Activated CD8-positive, alpha-beta T cell treated with anti-CD3 and anti-CD28 coated beads, Interleukin-2, amount 10 ng/mL, durations not matched to agents 7 days and 5 days (primary cell): Measurements from ENCODE around the gene SF3A2. TPM values are rescaled to one million over a fixed set of nuclear protein-coding genes. Genes with fewer than 3 reads are reported as not detected.
"Not testable (repeated sequence)": the region's sequence is repeated elsewhere in the genome, so short reads cannot be mapped to it uniquely, and the experiment has no call there.

Source experiments
- ATAC-seq: fragments of 150-1000 bp; cut with Tn5 transposase; one replicate; pipeline ENCODE4 v1.10.0; 2021; ENCODE audit warnings: moderate library complexity
- CTCF ChIA-PET: fragments of 350-600 bp; sonication (Branson Sonifier 250); formaldehyde crosslinking; loops from one replicate; lab custom pipeline; 2021; ENCODE audit warnings: antibody characterized with exemption; lab: Charles Lee
- POLR2A ChIA-PET: fragments of 350-600 bp; sonication (Branson Sonifier 250); formaldehyde crosslinking; loops from one replicate; lab custom pipeline; 2021; ENCODE audit warnings: antibody characterized with exemption; lab: Charles Lee
- DNase-seq: peaks from one replicate; pipeline ENCODE4 v3.0.0-alpha.2; 2020
- H3K27ac Mint-ChIP-seq: one replicate; pipeline ENCODE4 v1.8.0; 2021; ENCODE audit warnings: mild to moderate bottlenecking, mixed read lengths
- H3K27me3 Mint-ChIP-seq: one replicate; pipeline ENCODE4 v1.8.0; 2021; ENCODE audit warnings: low read depth, mixed read lengths
- H3K36me3 Mint-ChIP-seq: one replicate; pipeline ENCODE4 v1.8.0; 2021; ENCODE audit warnings: low read depth, mixed read lengths
- H3K4me1 Mint-ChIP-seq: one replicate; pipeline ENCODE4 v1.8.0; 2021; ENCODE audit warnings: low read depth, mixed read lengths
- H3K4me3 Mint-ChIP-seq: one replicate; pipeline ENCODE4 v1.8.0; 2021; ENCODE audit warnings: mild to moderate bottlenecking, mixed read lengths
- H3K9me3 Mint-ChIP-seq: one replicate; pipeline ENCODE4 v1.8.0; 2022; ENCODE audit warnings: mixed read lengths; ENCODE audit not compliant: insufficient read depth
- total RNA-seq, 2 experiments: library from RNA; stranded (reverse); gene quantifications; one replicate each; pipeline ENCODE4 v1.2.3, GENCODE V29; 2021

SF3A2 gene
- total RNA-seq, 2 experiments from 2014 or later = 157 to 163 TPM

DNA sequence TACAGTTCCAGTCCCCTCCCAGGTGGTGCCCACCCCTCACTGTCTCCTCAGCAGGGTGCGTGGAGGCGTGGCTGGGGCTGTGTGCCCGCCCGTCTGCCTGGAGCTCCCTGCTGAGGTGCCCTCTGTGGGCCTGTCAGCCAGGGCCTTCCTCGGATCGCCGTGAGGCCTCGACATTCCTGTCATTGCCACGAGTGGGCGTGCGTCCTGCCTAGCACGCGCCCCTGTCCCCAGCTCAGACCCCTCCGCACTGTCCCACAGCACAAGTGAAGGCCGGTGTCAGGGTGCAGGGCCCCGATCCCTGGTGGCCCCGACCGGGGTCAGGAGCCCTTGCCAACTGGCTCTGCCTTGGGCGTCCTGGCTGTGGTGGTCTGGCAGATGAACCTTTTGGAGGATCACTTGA is 40.7 kb upstream of the SF3A2 start:
- DNase-seq (no peak), ATAC-seq (no peak)
- ChIA-PET CTCF (no interaction called here), POLR2A (no interaction called here)
- Mint-ChIP-seq H3K27me3 (no peaks in the 10 kb centered on the region), H3K4me1 (no peaks in the 10 kb centered on the region), H3K9me3 (no peaks in the 10 kb centered on the region), H3K27ac (no peak overlapping the region), H3K4me3 (no peak overlapping the region), H3K36me3 (peaks cover 17% of the 10 kb centered on the region)

DNA sequence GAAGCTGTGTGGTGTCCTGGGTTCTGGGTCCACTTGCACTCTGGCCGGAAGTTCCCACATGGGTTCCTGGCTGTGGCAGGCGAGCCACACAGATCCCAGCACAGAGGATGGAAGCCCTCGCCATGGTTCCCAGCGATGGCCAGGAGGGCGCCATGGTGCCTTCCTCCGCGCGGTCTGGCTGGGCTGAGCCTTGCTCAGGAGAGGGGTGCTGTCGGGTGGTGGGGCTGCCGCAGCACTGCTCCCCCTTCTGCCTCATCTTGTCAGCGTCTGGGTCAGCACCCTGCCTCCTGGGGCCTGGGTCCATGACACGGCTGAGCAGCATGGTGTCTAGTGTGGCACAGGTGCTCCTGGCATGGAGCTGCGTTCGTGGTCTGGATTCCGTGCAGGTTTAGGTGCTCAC is 39.4 kb upstream of the SF3A2 start:
- H3K4me3 Mint-ChIP-seq = no peak overlapping the region
- ChIA-PET POLR2A (no interaction called here), CTCF (no interaction called here)
- H3K36me3 Mint-ChIP-seq = peaks cover 9% of the 10 kb centered on the region
- H3K27ac Mint-ChIP-seq = no peak overlapping the region
- no peaks in the 10 kb centered on the region for H3K27me3 Mint-ChIP-seq
- H3K9me3 Mint-ChIP-seq = no peaks in the 10 kb centered on the region
- DNase-seq (no peak), ATAC-seq (no peak)
- no peaks in the 10 kb centered on the region for H3K4me1 Mint-ChIP-seq

DNA sequence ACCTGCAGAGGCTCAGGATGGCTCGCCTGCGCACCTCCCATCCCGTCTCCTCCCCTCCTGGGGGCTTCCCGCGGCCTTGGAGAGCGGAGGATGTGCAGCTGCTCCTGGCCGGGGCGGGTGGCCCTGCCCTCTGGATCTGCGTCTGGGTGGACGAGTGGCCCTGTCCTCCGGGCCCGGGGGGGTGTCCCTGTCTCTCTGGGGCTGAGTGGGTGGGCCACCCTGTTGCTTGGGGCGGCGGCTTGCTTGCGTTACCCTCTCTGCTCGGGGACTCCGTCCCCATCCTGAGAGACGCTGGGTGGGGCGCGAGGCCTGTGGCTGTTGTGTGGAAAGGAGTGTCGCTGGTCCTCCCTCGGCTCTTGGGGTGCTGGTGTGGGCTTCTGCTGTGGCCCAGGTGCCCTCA is 38.3 kb upstream of the SF3A2 start:
- no peaks in the 10 kb centered on the region for H3K9me3 Mint-ChIP-seq
- H3K27ac Mint-ChIP-seq = no peak overlapping the region
- DNase-seq = no peak
- no peaks in the 10 kb centered on the region for H3K4me1 Mint-ChIP-seq
- H3K27me3 Mint-ChIP-seq = no peaks in the 10 kb centered on the region
- ChIA-PET CTCF (interaction anchor here (1.4 kb wide), 1 partner anchor 10 kb away, joined by 4 read pairs; no protein-coding TSS in a partner anchor), POLR2A (no interaction called here)
- no peak for ATAC-seq
- peaks cover 5% of the 10 kb centered on the region for H3K36me3 Mint-ChIP-seq
- H3K4me3 Mint-ChIP-seq = no peak overlapping the region

DNA sequence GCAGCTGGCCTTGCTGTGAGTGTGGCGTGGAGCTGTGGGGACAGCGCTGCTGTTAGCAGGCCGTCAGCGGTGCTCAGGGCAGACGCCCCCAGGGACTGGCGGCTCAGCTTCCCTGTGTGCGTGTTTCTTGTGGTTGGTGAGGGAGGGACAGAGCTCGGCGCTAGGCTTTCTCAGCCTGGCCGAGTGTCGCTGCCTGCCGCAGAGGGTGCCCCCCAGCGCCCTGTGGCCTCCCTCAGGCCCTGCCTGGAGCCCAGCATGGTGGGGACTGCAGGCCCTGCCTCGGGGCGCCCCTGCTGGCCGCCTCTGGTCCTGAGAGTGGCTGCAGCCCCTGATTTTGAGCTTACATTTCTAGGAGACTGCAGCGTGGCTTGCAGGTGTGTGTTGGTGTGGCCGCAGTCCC is 37.4 kb upstream of the SF3A2 start:
- Mint-ChIP-seq H3K27ac (no peak overlapping the region), H3K4me3 (no peak overlapping the region), H3K27me3 (no peaks in the 10 kb centered on the region), H3K4me1 (no peaks in the 10 kb centered on the region), H3K36me3 (peaks cover 6% of the 10 kb centered on the region), H3K9me3 (no peaks in the 10 kb centered on the region)
- ChIA-PET CTCF (interaction anchor here (1.2 to 1.4 kb wide), 2 partner anchors 9 to 28 kb away, joined by 3 to 4 read pairs; no protein-coding TSS in a partner anchor), POLR2A (no interaction called here)
- DNase-seq (no peak), ATAC-seq (no peak)

DNA sequence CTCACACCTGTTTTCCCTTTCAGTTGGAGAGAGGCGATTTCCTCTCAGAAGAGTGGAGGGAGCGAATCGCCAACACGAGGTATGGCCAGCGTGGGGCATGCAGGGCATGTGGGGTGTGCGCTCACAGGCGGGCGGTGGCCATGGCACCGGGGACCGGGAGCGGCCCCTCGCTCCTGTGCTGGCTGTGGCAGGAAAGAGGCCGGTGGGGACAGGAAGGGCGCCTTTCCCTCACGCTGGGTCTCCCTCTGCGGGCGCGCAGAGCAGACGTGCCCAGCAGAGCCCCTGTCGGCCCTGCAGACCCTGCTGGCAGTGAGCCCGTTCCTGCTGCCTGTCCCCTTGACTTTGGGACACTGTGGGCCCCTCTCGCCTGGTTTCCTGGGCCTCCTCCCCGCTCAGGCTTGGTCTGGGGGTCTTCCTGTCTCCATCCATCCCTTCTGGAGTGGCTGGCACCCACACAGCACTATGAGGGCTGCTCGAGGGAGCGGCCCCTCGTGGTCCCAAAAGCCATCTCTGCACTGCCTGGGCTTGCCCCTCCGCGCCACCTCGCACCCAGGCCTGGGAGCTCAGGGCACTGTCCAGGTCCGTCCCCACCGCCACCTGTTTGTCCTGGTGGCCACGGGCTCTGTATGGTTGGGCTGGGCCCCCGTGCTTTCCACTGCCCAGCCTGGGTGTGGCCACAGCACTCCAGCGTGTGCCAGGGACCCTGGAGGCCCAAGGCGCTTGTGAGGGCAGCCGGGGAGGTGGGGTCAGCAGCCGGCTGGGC is 36.6 kb upstream of the SF3A2 start:
- DNase-seq = no peak
- no peak overlapping the region for H3K27ac Mint-ChIP-seq
- no peaks in the 10 kb centered on the region for H3K9me3 Mint-ChIP-seq
- ATAC-seq = no peak
- ChIA-PET POLR2A (no interaction called here), CTCF (interaction anchor here (1.2 to 1.4 kb wide), 2 partner anchors 8 to 29 kb away, joined by 3 to 4 read pairs; no protein-coding TSS in a partner anchor)
- H3K4me1 Mint-ChIP-seq = no peaks in the 10 kb centered on the region
- peaks cover 6% of the 10 kb centered on the region for H3K36me3 Mint-ChIP-seq
- H3K27me3 Mint-ChIP-seq = no peaks in the 10 kb centered on the region
- no peak overlapping the region for H3K4me3 Mint-ChIP-seq

DNA sequence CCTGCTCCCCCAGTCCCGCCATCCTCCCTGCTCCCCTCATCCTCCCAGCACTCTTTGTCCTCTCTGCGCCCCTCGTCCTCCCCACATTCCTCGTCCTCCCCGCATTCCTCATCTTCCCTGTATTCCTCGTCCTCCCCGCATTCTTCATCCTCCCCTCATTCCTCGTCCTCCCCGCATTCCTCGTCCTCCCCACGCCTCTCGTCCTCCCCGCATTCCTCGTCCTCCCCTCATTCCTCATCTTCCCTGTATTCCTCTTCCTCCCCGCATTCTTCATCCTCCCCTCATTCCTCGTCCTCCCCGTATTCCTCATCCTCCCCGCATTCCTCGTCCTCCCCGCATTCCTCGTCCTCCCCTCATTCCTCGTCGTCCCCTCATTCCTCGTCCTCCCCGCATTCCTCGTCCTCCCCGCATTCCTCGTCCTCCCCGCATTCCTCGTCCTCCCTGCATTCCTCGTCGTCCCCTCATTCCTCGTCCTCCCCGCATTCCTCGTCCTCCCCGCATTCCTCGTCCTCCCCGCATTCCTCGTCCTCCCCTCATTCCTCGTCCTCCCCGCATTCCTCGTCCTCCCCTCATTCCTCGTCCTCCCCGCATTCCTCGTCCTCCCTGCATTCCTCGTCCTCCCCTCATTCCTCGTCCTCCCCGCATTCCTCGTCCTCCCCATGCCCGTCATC is 35.9 kb upstream of the SF3A2 start:
- H3K4me3 Mint-ChIP-seq, H3K4me1 Mint-ChIP-seq, ATAC-seq, DNase-seq, POLR2A ChIA-PET, H3K27me3 Mint-ChIP-seq, H3K9me3 Mint-ChIP-seq, H3K27ac Mint-ChIP-seq, CTCF ChIA-PET: not testable (repeated sequence)
- peaks cover 10% of the 10 kb centered on the region for H3K36me3 Mint-ChIP-seq

DNA sequence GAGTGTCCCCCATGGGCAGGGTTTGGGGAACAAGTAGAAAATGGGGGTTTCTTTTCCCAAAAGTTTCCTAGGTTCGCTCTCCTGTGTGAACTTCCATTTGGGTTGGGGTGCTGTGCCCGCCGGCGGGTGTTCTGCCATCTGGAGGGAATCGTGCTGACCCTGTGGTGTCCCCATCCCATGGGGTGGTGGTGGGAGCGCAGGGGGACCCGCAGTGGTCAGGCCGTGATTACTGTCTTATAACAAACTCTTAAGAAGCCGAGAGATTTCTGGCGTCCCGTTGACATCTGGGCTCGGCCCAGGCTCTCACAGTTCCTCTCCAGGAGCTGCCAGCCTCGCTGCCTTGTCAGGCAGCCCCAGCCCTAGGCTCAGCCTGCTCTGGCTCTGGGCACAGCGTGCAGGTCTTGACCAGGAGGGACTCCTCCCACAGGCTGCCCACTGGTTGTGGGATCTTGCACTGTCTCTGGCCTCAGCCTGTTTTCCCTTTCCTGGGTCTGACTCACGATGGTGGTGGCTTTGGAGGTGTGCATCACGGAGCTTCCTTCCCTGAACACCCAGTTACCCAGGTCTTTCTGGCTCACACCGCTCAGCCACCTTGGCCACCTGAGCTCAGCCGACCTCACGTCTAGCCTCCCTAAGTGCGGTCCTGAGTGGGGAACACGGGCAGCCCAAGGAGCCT is 35.0 kb upstream of the SF3A2 start:
- DNase-seq = no peak
- H3K4me3 Mint-ChIP-seq = no peak overlapping the region
- no peaks in the 10 kb centered on the region for H3K9me3 Mint-ChIP-seq
- ChIA-PET POLR2A (interaction anchor here (0.5 kb wide), 1 partner anchor 12 kb away, joined by 3 read pairs; no protein-coding TSS in a partner anchor), CTCF (no interaction called here)
- H3K27me3 Mint-ChIP-seq = no peaks in the 10 kb centered on the region
- H3K4me1 Mint-ChIP-seq = no peaks in the 10 kb centered on the region
- no peak overlapping the region for H3K27ac Mint-ChIP-seq
- no peak for ATAC-seq
- H3K36me3 Mint-ChIP-seq = peaks cover 12% of the 10 kb centered on the region

DNA sequence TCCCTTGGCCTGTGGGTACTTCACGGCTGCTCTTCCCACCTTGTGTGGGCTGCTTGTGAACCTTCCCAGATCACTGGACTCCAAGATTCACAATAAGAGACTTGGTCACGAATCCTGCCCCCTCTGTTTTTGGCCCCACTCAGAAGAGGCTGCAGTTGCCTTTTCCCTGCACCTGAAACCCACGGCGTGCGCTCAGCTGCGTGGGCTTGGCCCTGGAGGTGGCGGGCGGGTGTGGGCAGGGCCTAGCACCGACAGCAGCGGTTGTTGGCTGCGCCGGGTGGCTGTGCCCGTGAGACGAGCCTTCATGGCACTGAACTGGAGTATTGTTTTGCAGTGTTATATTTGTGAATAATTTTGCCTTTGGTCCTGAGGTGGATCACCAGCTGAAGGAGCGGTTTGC is 34.3 kb upstream of the SF3A2 start:
- ChIA-PET CTCF (no interaction called here), POLR2A (no interaction called here)
- no peaks in the 10 kb centered on the region for H3K4me1 Mint-ChIP-seq
- peaks cover 15% of the 10 kb centered on the region for H3K36me3 Mint-ChIP-seq
- no peaks in the 10 kb centered on the region for H3K9me3 Mint-ChIP-seq
- no peaks in the 10 kb centered on the region for H3K27me3 Mint-ChIP-seq
- no peak for DNase-seq
- no peak for ATAC-seq
- H3K27ac Mint-ChIP-seq = no peak overlapping the region
- H3K4me3 Mint-ChIP-seq = no peak overlapping the region

DNA sequence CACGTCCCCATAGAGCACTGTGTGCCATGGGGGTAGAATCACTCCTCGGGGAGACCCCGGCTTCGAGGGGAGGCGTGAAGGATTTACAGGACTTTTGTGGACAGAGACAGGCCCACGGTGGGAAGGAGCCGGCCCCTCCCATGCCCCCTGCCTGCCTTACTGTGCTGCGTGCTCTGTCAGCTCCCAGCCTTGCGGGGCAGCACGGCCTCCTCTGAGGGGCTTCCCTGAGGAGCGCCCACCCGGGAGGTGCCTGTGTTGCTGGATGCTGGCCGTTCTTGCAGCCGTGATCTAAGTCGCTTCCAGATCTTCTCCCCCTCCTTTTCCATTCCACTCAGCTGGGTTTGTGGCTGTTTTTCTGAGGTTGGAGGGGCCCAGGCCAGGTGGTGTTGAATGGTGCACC is 29.6 kb upstream of the SF3A2 start:
- POLR2A ChIA-PET = no interaction called here
- no peaks in the 10 kb centered on the region for H3K9me3 Mint-ChIP-seq
- H3K27ac Mint-ChIP-seq = no peak overlapping the region
- peaks cover 31% of the 10 kb centered on the region for H3K36me3 Mint-ChIP-seq
- CTCF ChIA-PET = interaction anchor here (1.5 kb wide), 1 partner anchor 9 kb away, joined by 3 read pairs; no protein-coding TSS in a partner anchor
- DNase-seq (no peak), ATAC-seq (no peak)
- no peaks in the 10 kb centered on the region for H3K27me3 Mint-ChIP-seq
- no peak overlapping the region for H3K4me3 Mint-ChIP-seq
- peaks cover 4% of the 10 kb centered on the region for H3K4me1 Mint-ChIP-seq

DNA sequence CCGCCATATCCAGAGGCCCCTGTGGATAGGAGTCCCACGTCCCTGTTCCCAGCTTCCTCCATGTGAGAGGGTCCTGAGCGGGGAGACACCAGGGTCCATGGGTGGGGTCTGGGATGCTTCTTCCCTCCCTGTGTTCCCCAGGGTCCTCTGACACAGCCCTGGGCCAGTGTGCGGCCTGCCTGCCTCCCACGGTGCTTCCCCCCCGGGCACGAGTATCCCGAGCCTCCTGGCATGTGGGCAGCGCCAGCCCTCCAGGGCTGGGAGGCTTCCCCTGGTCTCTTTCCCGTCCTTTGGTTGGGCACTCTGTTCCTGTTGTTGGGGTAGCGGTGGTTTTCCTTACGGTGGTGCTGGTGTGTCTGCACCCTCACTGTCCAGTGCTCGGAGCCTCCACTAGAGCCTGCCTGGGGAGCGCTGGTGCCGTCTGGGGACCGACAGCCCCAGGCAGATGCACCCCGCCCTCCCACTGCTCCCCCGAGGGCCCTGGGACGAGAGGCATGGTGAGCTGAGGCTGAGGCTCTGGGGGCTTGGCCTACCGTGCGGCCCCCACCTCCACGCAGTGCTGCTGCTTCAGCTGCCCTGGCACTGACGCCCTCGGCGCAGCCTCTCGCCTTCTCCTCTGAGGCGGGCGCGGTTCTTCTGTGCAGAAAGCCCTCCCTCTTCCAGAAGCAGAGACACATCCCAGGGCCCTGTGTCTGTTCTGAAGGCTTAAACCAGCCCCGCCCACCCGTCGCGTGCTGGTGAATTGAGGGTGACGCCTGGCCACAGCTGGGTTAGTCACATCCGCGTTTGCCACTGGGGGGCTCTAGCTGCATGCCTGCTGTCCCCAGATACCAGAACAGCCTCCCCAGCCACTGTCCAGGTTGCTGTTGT is 28.4 kb upstream of the SF3A2 start:
- DNase-seq (peak; percentile 63), ATAC-seq (peak; percentile 74)
- Mint-ChIP-seq H3K36me3 (peaks cover 32% of the 10 kb centered on the region), H3K4me1 (peaks cover 4% of the 10 kb centered on the region), H3K27ac (no peak overlapping the region), H3K9me3 (no peaks in the 10 kb centered on the region), H3K4me3 (no peak overlapping the region), H3K27me3 (no peaks in the 10 kb centered on the region)
- CTCF ChIA-PET = interaction anchor here (1.5 to 1.7 kb wide), 2 partner anchors 8 to 9 kb away, joined by 3 to 4 read pairs; no protein-coding TSS in a partner anchor
- POLR2A ChIA-PET = no interaction called here

DNA sequence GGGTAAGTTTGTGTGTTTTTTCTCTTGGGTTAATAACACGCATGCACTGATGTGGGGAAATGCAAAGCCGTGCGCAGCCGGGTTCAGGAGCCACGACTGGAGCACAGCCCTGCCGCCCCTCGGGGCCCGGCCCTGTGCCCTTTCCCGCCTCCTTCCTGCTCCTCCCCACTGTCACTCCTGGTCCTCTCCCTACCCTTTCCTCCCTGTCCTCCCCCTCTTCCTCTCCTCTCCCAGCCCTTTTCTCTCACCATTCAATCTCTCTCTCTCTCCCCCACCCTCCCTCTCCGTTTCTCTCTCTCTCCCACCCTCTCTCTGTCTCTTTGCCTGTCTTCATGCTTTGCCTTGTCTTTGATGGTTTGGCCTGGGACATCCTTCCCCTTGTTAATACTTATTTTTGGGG is 27.6 kb upstream of the SF3A2 start:
- H3K9me3 Mint-ChIP-seq = no peaks in the 10 kb centered on the region
- DNase-seq (no peak), ATAC-seq (no peak)
- H3K27me3 Mint-ChIP-seq = no peaks in the 10 kb centered on the region
- H3K4me1 Mint-ChIP-seq = peaks cover 4% of the 10 kb centered on the region
- no peak overlapping the region for H3K4me3 Mint-ChIP-seq
- POLR2A ChIA-PET = no interaction called here
- H3K27ac Mint-ChIP-seq = no peak overlapping the region
- H3K36me3 Mint-ChIP-seq = peaks cover 32% of the 10 kb centered on the region
- CTCF ChIA-PET = interaction anchor here (1.7 kb wide), 1 partner anchor 10 kb away, joined by 4 read pairs; no protein-coding TSS in a partner anchor
